ENCODE data around the gene SRSF11. TPM values are rescaled to one million over a fixed set of nuclear protein-coding genes. Genes with fewer than 3 reads are reported as not detected.
A peak's percentile ranks its signal among the peaks of the same experiment; 100 is the strongest.

The SRSF11 gene
- polyA plus RNA-seq, 1 of the 3 experiments (the other 2 are of a cell fraction), result 138 TPM

DNA sequence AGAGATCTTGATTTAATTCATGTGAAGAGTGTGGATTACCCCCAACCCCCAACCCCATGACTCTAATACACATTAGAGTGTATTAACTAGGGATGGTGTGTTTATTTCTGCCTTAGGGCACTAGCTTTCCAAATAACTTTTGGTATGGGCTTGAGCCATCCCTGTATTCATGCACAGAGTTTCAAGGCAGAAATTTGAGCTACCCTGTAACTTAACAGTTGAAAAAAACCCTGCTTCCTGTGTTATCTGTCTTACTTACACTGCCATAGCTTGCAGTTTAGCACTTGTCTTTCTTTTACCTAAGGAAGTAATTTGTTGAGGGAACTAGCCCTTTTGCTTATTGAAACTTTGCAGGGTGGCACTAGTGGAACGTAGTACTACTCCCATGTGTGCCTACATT lies 6.3 kb downstream of the SRSF11 start:
- no peak overlapping the region for H3K9ac ChIP-seq
- ChIA-PET POLR2A (no interaction called here), CTCF (interaction anchor here (0.9 kb wide), 1 partner anchor 89 kb away, joined by 3 read pairs; no protein-coding TSS in a partner anchor)
- H3K36me3 ChIP-seq (replicated peaks in 1 of 2; ENCODE audit: control insufficient read depth in 1 of 2, insufficient read depth in 2 of 2, low read length in 1 of 2), result peaks cover 85 to 89% of the 10 kb centered on the region in 2 experiments
- WGBS (ENCODE audit: low lambda C conversion rate), result 94% methylated on average over 1 of the region's 1 CpG
- no peak for DNase-seq
- no peak for TF ChIP-seq PBX3 (IDR thresholded peaks at IDR 0.05)
- TF ChIP-seq EZH2phosphoT487 (IDR thresholded peaks at IDR 0.05; ENCODE audit: borderline replicate concordance, low read depth), result no peak
- TF ChIP-seq MXI1 (IDR thresholded peaks at IDR 0.05; ENCODE audit: low read depth, low read length), result no peak
- TF ChIP-seq TCF12 (IDR thresholded peaks at IDR 0.05), result no peak
- no peak for TF ChIP-seq POLR2AphosphoS5 (IDR thresholded peaks at IDR 0.05; ENCODE audit: low read depth, low read length)
- TF ChIP-seq TAF1 (IDR thresholded peaks at IDR 0.05; ENCODE audit: borderline replicate concordance, low read depth, low read length), result no peak
- no peak for TF ChIP-seq NRF1 (IDR thresholded peaks at IDR 0.05; ENCODE audit: low read depth, low read length)
- TF ChIP-seq RXRA (IDR thresholded peaks at IDR 0.05; ENCODE audit: borderline replicate concordance, low read depth), result no peak
- TF ChIP-seq RCOR1 (IDR thresholded peaks at IDR 0.05; ENCODE audit: low read length), result no peak
- TF ChIP-seq YY1 (IDR thresholded peaks at IDR 0.05; ENCODE audit: low read depth), result no peak
- TF ChIP-seq RFX5 (IDR thresholded peaks at IDR 0.05; ENCODE audit: low read length), result no peak
- TF ChIP-seq, protein P1, sequence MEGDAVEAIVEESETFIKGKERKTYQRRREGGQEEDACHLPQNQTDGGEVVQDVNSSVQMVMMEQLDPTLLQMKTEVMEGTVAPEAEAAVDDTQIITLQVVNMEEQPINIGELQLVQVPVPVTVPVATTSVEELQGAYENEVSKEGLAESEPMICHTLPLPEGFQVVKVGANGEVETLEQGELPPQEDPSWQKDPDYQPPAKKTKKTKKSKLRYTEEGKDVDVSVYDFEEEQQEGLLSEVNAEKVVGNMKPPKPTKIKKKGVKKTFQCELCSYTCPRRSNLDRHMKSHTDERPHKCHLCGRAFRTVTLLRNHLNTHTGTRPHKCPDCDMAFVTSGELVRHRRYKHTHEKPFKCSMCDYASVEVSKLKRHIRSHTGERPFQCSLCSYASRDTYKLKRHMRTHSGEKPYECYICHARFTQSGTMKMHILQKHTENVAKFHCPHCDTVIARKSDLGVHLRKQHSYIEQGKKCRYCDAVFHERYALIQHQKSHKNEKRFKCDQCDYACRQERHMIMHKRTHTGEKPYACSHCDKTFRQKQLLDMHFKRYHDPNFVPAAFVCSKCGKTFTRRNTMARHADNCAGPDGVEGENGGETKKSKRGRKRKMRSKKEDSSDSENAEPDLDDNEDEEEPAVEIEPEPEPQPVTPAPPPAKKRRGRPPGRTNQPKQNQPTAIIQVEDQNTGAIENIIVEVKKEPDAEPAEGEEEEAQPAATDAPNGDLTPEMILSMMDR (IDR thresholded peaks at IDR 0.05), result no peak
- TF ChIP-seq FOSL2 (IDR thresholded peaks at IDR 0.05; ENCODE audit: borderline replicate concordance, low read depth), result no peak
- TF ChIP-seq MEF2A (IDR thresholded peaks at IDR 0.05; ENCODE audit: borderline replicate concordance, low read depth), result no peak
- no peak for TF ChIP-seq ZBTB33 (IDR thresholded peaks at IDR 0.05; ENCODE audit: borderline replicate concordance, low read depth)
- no peak for TF ChIP-seq REST (IDR thresholded peaks at IDR 0.05; ENCODE audit: low read depth, low read length)
- TF ChIP-seq TEAD4 (IDR thresholded peaks at IDR 0.05; ENCODE audit: borderline replicate concordance, insufficient read depth), result no peak
- no peak for TF ChIP-seq GATA2 (CRISPR knock-in tag; IDR thresholded peaks at IDR 0.05)
- no peak for TF ChIP-seq CHD2 (IDR thresholded peaks at IDR 0.05; ENCODE audit: low read length, partially characterized antibody)
- no peaks in the 10 kb centered on the region for H3K9me2 ChIP-seq
- H3K4me3 ChIP-seq (ENCODE audit: low read depth in 2 of 2, low read length in 1 of 2), result no peak overlapping the region
- H3K4me2 ChIP-seq, result no peak overlapping the region
- no peaks in the 10 kb centered on the region for H3K27me3 ChIP-seq (ENCODE audit: insufficient read depth)
- no peaks in the 10 kb centered on the region for H3K9me3 ChIP-seq
- peak overlapping the region; percentile 8 to 39; a peak in 1 of 4 replicates for H3K27ac ChIP-seq (ENCODE audit: low read depth in 2 of 2, low read length in 1 of 2)
- peaks cover 59% of the 10 kb centered on the region for H4K20me1 ChIP-seq (ENCODE audit: insufficient read depth)
- peaks cover 98% of the 10 kb centered on the region for H3K79me2 ChIP-seq (ENCODE audit: insufficient read depth)
- H3K4me1 ChIP-seq (ENCODE audit: control insufficient read depth in 1 of 2, insufficient read depth in 2 of 2, low read depth in 1 of 2, low read length in 1 of 2), result peaks cover 0 to 17% of the 10 kb centered on the region in 2 experiments; a peak in 3 of 4 replicates
- H2AFZ ChIP-seq (ENCODE audit: low read depth), result no peak overlapping the region
- peaks cover 3% of the 10 kb centered on the region for H3F3A ChIP-seq (replicated peaks; ENCODE audit: insufficient read depth)
